NOMO-1 treated with dmso at 0.1 percent for 144 hours (cell line): ENCODE results near the gene AKAP10.
"Not testable (repeated sequence)": the region's sequence is repeated elsewhere in the genome, so short reads cannot be mapped to it uniquely, and the experiment has no call there.

Experiments
- DNase-seq: peaks from one replicate; lab custom pipeline; 2025; ENCODE audit not compliant: unreplicated experiment; lab: John Stamatoyannopoulos, UW

The AKAP10 gene

GRCh38 chr17:19977293-19978208, at the start of gene AKAP10:
Gene AKAP10 (minus strand): TSS chr17:19977828. CDS start chr17:19977679, 149 bp downstream.
- peak; percentile 91 for DNase-seq

- no peak for DNase-seq
Measured at GRCh38 chr17:20026960-20027359, 49.3 kb upstream of the AKAP10 start.

GRCh38 chr17:20022701-20023100, 45.1 kb upstream of the AKAP10 start:
- DNase-seq, result no peak

GRCh38 chr17:20016475-20016992, 38.9 kb upstream of the AKAP10 start:
- not testable (repeated sequence) for DNase-seq

- no peak for DNase-seq
Measured at GRCh38 chr17:20012017-20012536, 34.4 kb upstream of the AKAP10 start.

- no peak for DNase-seq
Measured at GRCh38 chr17:20010936-20011335, 33.3 kb upstream of the AKAP10 start.

GRCh38 chr17:20010099-20010863, 32.7 kb upstream of the AKAP10 start:
- DNase-seq, result no peak

GRCh38 chr17:20009302-20010098, 31.9 kb upstream of the AKAP10 start, which contains the start of gene SPECC1:
Gene SPECC1 (plus strand): TSS chr17:20009359. CDS start chr17:20096652, 87,293 bp downstream.
- DNase-seq, result peak; percentile 69

GRCh38 chr17:20009052-20009301, 31.3 kb upstream of the AKAP10 start:
- DNase-seq, result no peak

GRCh38 chr17:20008242-20009051, 30.8 kb upstream of the AKAP10 start:
- no peak for DNase-seq

GRCh38 chr17:19996502-19996901, 18.9 kb upstream of the AKAP10 start:
- no peak for DNase-seq

GRCh38 chr17:19996086-19996485, 18.5 kb upstream of the AKAP10 start:
- DNase-seq, result no peak

GRCh38 chr17:19992803-19993713, 15.4 kb upstream of the AKAP10 start:
- DNase-seq, result peak; percentile 70

- no peak for DNase-seq
Measured at GRCh38 chr17:19991252-19991885, 13.7 kb upstream of the AKAP10 start.

- DNase-seq, result no peak
Measured at GRCh38 chr17:19987897-19988296, 10.3 kb upstream of the AKAP10 start.

GRCh38 chr17:19986941-19987861, 9.6 kb upstream of the AKAP10 start:
- no peak for DNase-seq
